ACHN (cell line): ENCODE results near the gene PRRT3.

Experiments
- DNase-seq: peaks from one replicate; pipeline ENCODE4 v3.0.0-alpha.2; 2015
- in situ Hi-C: cut with HindIII; loops from 2 replicates; pipeline ENCODE4 v1.10.0; 2017; ENCODE audit warnings: low sequenced_read_pairs, low pct_ligation_motif_present, low pct_unique_long_range_greater_than_20kb

The PRRT3 gene

GRCh38 chr3:9951962-9952805 lies at the start of gene PRRT3:
Gene PRRT3, minus strand, starts transcription at chr3:9952408. Its CDS starts 2,293 bp downstream, at chr3:9950115.
- in situ Hi-C loops: no loop called here
- DNase-seq: peak; percentile 35

- in situ Hi-C loops: no loop called here
- DNase-seq: no peak
Measured at GRCh38 chr3:10000686-10001085, 48.5 kb upstream of the PRRT3 start.

- no peak for DNase-seq
- in situ Hi-C loops: no loop called here
Measured at GRCh38 chr3:9994086-9994844, 42.1 kb upstream of the PRRT3 start.

GRCh38 chr3:9986230-9986725 lies 34.1 kb upstream of the PRRT3 start:
- in situ Hi-C loops: no loop called here
- DNase-seq: no peak

GRCh38 chr3:9980251-9980650 lies 28.0 kb upstream of the PRRT3 start:
- in situ Hi-C loops: no loop called here
- DNase-seq: no peak

- in situ Hi-C loops: no loop called here
- DNase-seq: no peak
Measured at GRCh38 chr3:9978710-9979305, 26.6 kb upstream of the PRRT3 start.

GRCh38 chr3:9976721-9977709 lies 24.8 kb upstream of the PRRT3 start:
- in situ Hi-C loops: no loop called here
- DNase-seq: peak; percentile 88

- DNase-seq: no peak
- in situ Hi-C loops: no loop called here
Measured at GRCh38 chr3:9970020-9970652, 17.9 kb upstream of the PRRT3 start.

GRCh38 chr3:9969632-9970019 lies 17.4 kb upstream of the PRRT3 start:
- in situ Hi-C loops: no loop called here
- no peak for DNase-seq

GRCh38 chr3:9966841-9967240 lies 14.6 kb upstream of the PRRT3 start:
- in situ Hi-C loops: no loop called here

GRCh38 chr3:9965200-9965875 lies 13.1 kb upstream of the PRRT3 start:
- no peak for DNase-seq
- in situ Hi-C loops: no loop called here

More at GRCh38 chr3:9966841-9967240, 14.6 kb upstream of the PRRT3 start:
- DNase-seq: no peak

- in situ Hi-C loops: no loop called here
- no peak for DNase-seq
Measured at GRCh38 chr3:9957214-9957613, 5.0 kb upstream of the PRRT3 start.

GRCh38 chr3:9955611-9956352 lies 3.6 kb upstream of the PRRT3 start:
- in situ Hi-C loops: no loop called here
- no peak for DNase-seq

- in situ Hi-C loops: no loop called here
- DNase-seq: no peak
Measured at GRCh38 chr3:9955067-9955502, 2.9 kb upstream of the PRRT3 start.

GRCh38 chr3:9951598-9951961 lies 628 bp downstream of the PRRT3 start:
- in situ Hi-C loops: no loop called here
- no peak for DNase-seq

- in situ Hi-C loops: no loop called here
Measured at GRCh38 chr3:9951126-9951525, 1.1 kb downstream of the PRRT3 start.

GRCh38 chr3:9949626-9950025 lies 2.6 kb downstream of the PRRT3 start:
- in situ Hi-C loops: no loop called here
- DNase-seq: no peak

More at GRCh38 chr3:9951126-9951525, 1.1 kb downstream of the PRRT3 start:
- no peak for DNase-seq
